Measurements from ENCODE around the gene RAI1. TPM values are rescaled to one million over a fixed set of nuclear protein-coding genes. Genes with fewer than 3 reads are reported as not detected.

RAI1 gene
- total RNA-seq, 1 donor from 2014 or later: 40.1 TPM

DNA sequence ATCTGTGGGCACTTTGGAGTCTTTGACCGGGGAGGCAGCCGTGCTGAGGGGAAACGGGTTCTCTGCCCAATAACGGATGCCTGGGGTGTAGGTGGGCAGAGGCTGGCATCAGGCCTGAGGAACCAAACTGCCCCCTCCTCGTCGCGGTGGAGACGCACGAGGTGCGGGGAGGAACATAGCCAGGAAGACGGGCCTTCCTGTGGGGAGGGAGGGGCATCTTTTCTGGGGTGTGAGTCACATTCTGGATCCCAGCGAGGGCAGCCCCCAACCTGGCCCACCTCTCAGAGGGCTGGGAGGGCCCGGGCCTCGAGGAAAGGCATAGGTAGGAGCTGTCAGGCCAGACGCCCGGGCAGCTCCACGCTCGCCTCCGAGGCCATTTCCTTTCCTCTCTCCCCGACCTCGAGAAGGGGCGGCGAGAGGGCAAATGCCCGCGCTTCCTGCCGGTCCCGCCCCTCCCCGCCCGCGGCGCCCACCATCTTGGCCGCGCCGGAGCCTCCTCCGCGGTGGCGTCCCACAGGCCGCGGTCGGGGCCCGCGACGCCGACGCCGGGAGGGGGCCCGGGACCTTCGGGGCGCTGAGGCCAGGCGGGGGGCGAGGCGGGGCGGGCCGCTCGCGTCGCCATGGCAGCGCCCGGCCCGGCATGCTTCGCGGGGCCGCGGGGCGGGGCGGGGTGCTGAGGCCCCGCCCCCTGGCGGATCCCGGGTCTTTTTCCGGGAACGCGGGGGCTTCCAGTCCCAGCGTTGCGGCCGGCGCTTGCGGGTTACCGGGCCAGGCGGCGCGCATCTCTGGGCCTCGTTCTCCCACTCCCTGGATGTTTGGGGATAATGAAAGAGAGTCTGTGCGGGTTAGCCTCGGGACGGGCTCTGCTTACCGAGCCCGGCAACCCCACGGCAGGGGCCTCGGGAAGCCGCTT, 13.2 kb downstream of the RAI1 start:
- Mint-ChIP-seq H3K27me3 (ENCODE audit: unreplicated experiment) (no peaks in the 10 kb centered on the region), H3K9me3 (ENCODE audit: unreplicated experiment) (no peaks in the 10 kb centered on the region), H3K4me1 (ENCODE audit: unreplicated experiment) (peaks cover 82% of the 10 kb centered on the region), H3K4me3 (ENCODE audit: unreplicated experiment) (peak overlapping the region; percentile 77), H3K36me3 (ENCODE audit: unreplicated experiment) (no peaks in the 10 kb centered on the region), H3K27ac (ENCODE audit: unreplicated experiment) (peak overlapping the region; percentile 99)
- DNase-seq (ENCODE audit: extremely low spot score, unreplicated experiment): no peak
- TF ChIP-seq, protein P1, sequence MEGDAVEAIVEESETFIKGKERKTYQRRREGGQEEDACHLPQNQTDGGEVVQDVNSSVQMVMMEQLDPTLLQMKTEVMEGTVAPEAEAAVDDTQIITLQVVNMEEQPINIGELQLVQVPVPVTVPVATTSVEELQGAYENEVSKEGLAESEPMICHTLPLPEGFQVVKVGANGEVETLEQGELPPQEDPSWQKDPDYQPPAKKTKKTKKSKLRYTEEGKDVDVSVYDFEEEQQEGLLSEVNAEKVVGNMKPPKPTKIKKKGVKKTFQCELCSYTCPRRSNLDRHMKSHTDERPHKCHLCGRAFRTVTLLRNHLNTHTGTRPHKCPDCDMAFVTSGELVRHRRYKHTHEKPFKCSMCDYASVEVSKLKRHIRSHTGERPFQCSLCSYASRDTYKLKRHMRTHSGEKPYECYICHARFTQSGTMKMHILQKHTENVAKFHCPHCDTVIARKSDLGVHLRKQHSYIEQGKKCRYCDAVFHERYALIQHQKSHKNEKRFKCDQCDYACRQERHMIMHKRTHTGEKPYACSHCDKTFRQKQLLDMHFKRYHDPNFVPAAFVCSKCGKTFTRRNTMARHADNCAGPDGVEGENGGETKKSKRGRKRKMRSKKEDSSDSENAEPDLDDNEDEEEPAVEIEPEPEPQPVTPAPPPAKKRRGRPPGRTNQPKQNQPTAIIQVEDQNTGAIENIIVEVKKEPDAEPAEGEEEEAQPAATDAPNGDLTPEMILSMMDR (IDR thresholded peaks at IDR 0.05): no peak

GRCh38 chr17:17696085-17696484, 14.8 kb downstream of the RAI1 start:
- Mint-ChIP-seq H3K4me3 (ENCODE audit: unreplicated experiment) (no peak overlapping the region), H3K36me3 (ENCODE audit: unreplicated experiment) (no peaks in the 10 kb centered on the region), H3K4me1 (ENCODE audit: unreplicated experiment) (peaks cover 84% of the 10 kb centered on the region), H3K27me3 (ENCODE audit: unreplicated experiment) (no peaks in the 10 kb centered on the region), H3K27ac (ENCODE audit: unreplicated experiment) (peak overlapping the region; percentile 93), H3K9me3 (ENCODE audit: unreplicated experiment) (no peaks in the 10 kb centered on the region)
- no peak for DNase-seq (ENCODE audit: extremely low spot score, unreplicated experiment)
- TF ChIP-seq, protein P1 (IDR thresholded peaks at IDR 0.05): no peak

GRCh38 chr17:17696882-17697633, 15.8 kb downstream of the RAI1 start:
- Mint-ChIP-seq H3K9me3 (ENCODE audit: unreplicated experiment) (no peaks in the 10 kb centered on the region), H3K36me3 (ENCODE audit: unreplicated experiment) (no peaks in the 10 kb centered on the region), H3K27me3 (ENCODE audit: unreplicated experiment) (no peaks in the 10 kb centered on the region), H3K27ac (ENCODE audit: unreplicated experiment) (peak overlapping the region; percentile 93), H3K4me3 (ENCODE audit: unreplicated experiment) (no peak overlapping the region), H3K4me1 (ENCODE audit: unreplicated experiment) (peaks cover 84% of the 10 kb centered on the region)
- DNase-seq (ENCODE audit: extremely low spot score, unreplicated experiment): no peak
- TF ChIP-seq, protein P1 (IDR thresholded peaks at IDR 0.05): no peak

- Mint-ChIP-seq H3K27me3 (ENCODE audit: unreplicated experiment) (no peaks in the 10 kb centered on the region), H3K4me3 (ENCODE audit: unreplicated experiment) (no peak overlapping the region), H3K36me3 (ENCODE audit: unreplicated experiment) (no peaks in the 10 kb centered on the region), H3K9me3 (ENCODE audit: unreplicated experiment) (no peaks in the 10 kb centered on the region), H3K4me1 (ENCODE audit: unreplicated experiment) (peaks cover 82% of the 10 kb centered on the region), H3K27ac (ENCODE audit: unreplicated experiment) (peak overlapping the region; percentile 81)
- no peak for DNase-seq (ENCODE audit: extremely low spot score, unreplicated experiment)
- TF ChIP-seq, protein P1 (IDR thresholded peaks at IDR 0.05): no peak
These were observed 17.1 kb downstream of the RAI1 start for GRCh38 chr17:17698371-17698770.

GRCh38 chr17:17698869-17699351, 17.7 kb downstream of the RAI1 start:
- Mint-ChIP-seq H3K4me1 (ENCODE audit: unreplicated experiment) (peaks cover 82% of the 10 kb centered on the region), H3K9me3 (ENCODE audit: unreplicated experiment) (no peaks in the 10 kb centered on the region), H3K27ac (ENCODE audit: unreplicated experiment) (peak overlapping the region; percentile 81), H3K4me3 (ENCODE audit: unreplicated experiment) (no peak overlapping the region), H3K36me3 (ENCODE audit: unreplicated experiment) (no peaks in the 10 kb centered on the region), H3K27me3 (ENCODE audit: unreplicated experiment) (no peaks in the 10 kb centered on the region)
- TF ChIP-seq, protein P1 (IDR thresholded peaks at IDR 0.05): no peak
- DNase-seq (ENCODE audit: extremely low spot score, unreplicated experiment): no peak
